ENCODE results near the gene FYB1. TPM values are rescaled to one million over a fixed set of nuclear protein-coding genes. Genes with fewer than 3 reads are reported as not detected.

The FYB1 gene
- total and polyA plus RNA-seq, 2 of the 4 experiments (the other 2 are of a cell fraction), result not detected

DNA sequence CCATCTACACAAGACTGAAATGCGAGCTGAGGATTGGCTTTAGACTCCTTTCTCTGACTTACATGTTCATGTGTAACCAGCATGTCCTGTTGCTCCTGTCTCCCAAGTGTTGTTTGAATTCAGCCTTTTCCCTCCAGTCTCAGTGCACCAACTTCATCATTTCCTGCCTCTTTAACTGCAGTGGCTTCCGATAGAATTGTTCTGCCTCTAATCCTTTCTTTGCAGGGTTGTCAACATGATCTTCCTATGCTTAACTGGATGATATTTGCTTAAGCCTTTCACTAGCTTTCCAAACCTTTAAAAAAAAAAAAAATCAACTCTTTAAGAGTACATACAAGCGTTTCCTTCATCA is 6.7 kb upstream of the FYB1 start:
- Histone ChIP-seq H2AFZ (replicated peaks; ENCODE audit: low read length, poor library complexity) (no peak overlapping the region), H3K9me3 (ENCODE audit: control insufficient read depth, insufficient read depth, low read length) (no peaks in the 10 kb centered on the region), H3K9ac (ENCODE audit: low read depth, low read length) (no peak overlapping the region), H2AK5ac (ENCODE audit: low read depth, low read length) (no peak overlapping the region), H4K91ac (ENCODE audit: insufficient read depth, low read depth, low read length) (no peak overlapping the region), H3K18ac (ENCODE audit: low read depth, low read length) (no peak overlapping the region), H3K4me1 (ENCODE audit: control insufficient read depth, insufficient read depth, low read length) (no peaks in the 10 kb centered on the region), H3K27ac (ENCODE audit: insufficient read depth, low read length) (no peak overlapping the region), H2BK5ac (ENCODE audit: low read depth, low read length, poor library complexity, severe bottlenecking) (no peak overlapping the region), H2BK120ac (ENCODE audit: low read depth, low read length) (no peak overlapping the region), H4K8ac (ENCODE audit: low read depth in 2 of 2, low read length in 2 of 2) (no peak overlapping the region), H3K79me1 (ENCODE audit: low read depth in 1 of 2, low read length in 2 of 2) (no peaks in the 10 kb centered on the region), H2BK15ac (ENCODE audit: low read depth, low read length) (no peak overlapping the region), H3K23ac (ENCODE audit: low read depth, low read length) (no peak overlapping the region), H3K4ac (ENCODE audit: low read depth, low read length) (no peak overlapping the region), H3K4me3 (ENCODE audit: insufficient read depth, low read depth, low read length) (no peak overlapping the region), H2BK20ac (ENCODE audit: low read depth, low read length) (no peak overlapping the region), H4K5ac (ENCODE audit: low read depth, low read length) (no peak overlapping the region), H3K56ac (ENCODE audit: extremely low read depth, insufficient read depth, low read length) (no peak overlapping the region), H3K4me2 (ENCODE audit: low read depth, low read length) (no peak overlapping the region), H3K9me1 (ENCODE audit: insufficient read depth, low read length) (no peaks in the 10 kb centered on the region), H3K36me3 (ENCODE audit: control insufficient read depth, insufficient read depth, low read length) (no peaks in the 10 kb centered on the region), H4K20me1 (ENCODE audit: insufficient read depth, low read length) (no peaks in the 10 kb centered on the region), H3K27me3 (ENCODE audit: control insufficient read depth, insufficient read depth, low read length) (peaks cover 12% of the 10 kb centered on the region), H3K14ac (replicated peaks; ENCODE audit: low read depth, low read length) (no peak overlapping the region), H2AK9ac (replicated peaks; ENCODE audit: low read depth, low read length, poor library complexity) (no peak overlapping the region)
- ATAC-seq (ENCODE audit: low read depth), result no peak
- ChIA-PET POLR2A (ENCODE audit: unreplicated experiment) (no interaction called here), CTCF (no interaction called here)
- dilution Hi-C loops (cut with HindIII; ENCODE audit: low sequenced_read_pairs, unreplicated experiment) (no loop called here), in situ Hi-C loops (cut with MboI; ENCODE audit: low sequenced_read_pairs) (no loop called here), intact Hi-C loops (cut with micrococcal nuclease) (no loop called here)
- WGBS, 2 experiments (ENCODE audit: extremely low coverage in 2 of 2, insufficient read length in 1 of 2), result 84% methylated on average over 2 of the region's 3 CpGs; no CpG with 5 or more reads in 1 of the 2 experiments
- BruUV-seq (replicated peaks), result no TSS peak
- TF ChIP-seq RCOR1 (IDR thresholded peaks at IDR 0.05; ENCODE audit: insufficient replicate concordance, low read length), result no peak
- no peak for TF ChIP-seq RFX5 (IDR thresholded peaks at IDR 0.05; ENCODE audit: low read depth, low read length)
- TF ChIP-seq CEBPB (IDR thresholded peaks at IDR 0.05; ENCODE audit: low read depth, low read length), result no peak
- TF ChIP-seq BHLHE40 (IDR thresholded peaks at IDR 0.05; ENCODE audit: low read depth, low read length), result no peak
- TF ChIP-seq MAFK (IDR thresholded peaks at IDR 0.05; ENCODE audit: low read depth, low read length), result no peak
- TF ChIP-seq POLR2A (IDR thresholded peaks at IDR 0.05; ENCODE audit: low read depth, low read length), result no peak
- TF ChIP-seq, protein P1, sequence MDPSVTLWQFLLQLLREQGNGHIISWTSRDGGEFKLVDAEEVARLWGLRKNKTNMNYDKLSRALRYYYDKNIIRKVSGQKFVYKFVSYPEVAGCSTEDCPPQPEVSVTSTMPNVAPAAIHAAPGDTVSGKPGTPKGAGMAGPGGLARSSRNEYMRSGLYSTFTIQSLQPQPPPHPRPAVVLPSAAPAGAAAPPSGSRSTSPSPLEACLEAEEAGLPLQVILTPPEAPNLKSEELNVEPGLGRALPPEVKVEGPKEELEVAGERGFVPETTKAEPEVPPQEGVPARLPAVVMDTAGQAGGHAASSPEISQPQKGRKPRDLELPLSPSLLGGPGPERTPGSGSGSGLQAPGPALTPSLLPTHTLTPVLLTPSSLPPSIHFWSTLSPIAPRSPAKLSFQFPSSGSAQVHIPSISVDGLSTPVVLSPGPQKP (IDR thresholded peaks at IDR 0.05; ENCODE audit: borderline replicate concordance, low read depth, low read length), result no peak
- TF ChIP-seq, protein P2, sequence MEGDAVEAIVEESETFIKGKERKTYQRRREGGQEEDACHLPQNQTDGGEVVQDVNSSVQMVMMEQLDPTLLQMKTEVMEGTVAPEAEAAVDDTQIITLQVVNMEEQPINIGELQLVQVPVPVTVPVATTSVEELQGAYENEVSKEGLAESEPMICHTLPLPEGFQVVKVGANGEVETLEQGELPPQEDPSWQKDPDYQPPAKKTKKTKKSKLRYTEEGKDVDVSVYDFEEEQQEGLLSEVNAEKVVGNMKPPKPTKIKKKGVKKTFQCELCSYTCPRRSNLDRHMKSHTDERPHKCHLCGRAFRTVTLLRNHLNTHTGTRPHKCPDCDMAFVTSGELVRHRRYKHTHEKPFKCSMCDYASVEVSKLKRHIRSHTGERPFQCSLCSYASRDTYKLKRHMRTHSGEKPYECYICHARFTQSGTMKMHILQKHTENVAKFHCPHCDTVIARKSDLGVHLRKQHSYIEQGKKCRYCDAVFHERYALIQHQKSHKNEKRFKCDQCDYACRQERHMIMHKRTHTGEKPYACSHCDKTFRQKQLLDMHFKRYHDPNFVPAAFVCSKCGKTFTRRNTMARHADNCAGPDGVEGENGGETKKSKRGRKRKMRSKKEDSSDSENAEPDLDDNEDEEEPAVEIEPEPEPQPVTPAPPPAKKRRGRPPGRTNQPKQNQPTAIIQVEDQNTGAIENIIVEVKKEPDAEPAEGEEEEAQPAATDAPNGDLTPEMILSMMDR (conservative IDR thresholded peaks at IDR 0.05; ENCODE audit: low read depth, low read length), result no peak
- no peak for TF ChIP-seq MXI1 (IDR thresholded peaks at IDR 0.05; ENCODE audit: borderline replicate concordance, low read depth, low read length)
- no peak for TF ChIP-seq CHD1 (IDR thresholded peaks at IDR 0.05; ENCODE audit: low read depth, low read length)
- TF ChIP-seq, protein P3, sequence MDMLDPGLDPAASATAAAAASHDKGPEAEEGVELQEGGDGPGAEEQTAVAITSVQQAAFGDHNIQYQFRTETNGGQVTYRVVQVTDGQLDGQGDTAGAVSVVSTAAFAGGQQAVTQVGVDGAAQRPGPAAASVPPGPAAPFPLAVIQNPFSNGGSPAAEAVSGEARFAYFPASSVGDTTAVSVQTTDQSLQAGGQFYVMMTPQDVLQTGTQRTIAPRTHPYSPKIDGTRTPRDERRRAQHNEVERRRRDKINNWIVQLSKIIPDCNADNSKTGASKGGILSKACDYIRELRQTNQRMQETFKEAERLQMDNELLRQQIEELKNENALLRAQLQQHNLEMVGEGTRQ (IDR thresholded peaks at IDR 0.05; ENCODE audit: low read depth, low read length), result no peak
- TF ChIP-seq RAD21 (IDR thresholded peaks at IDR 0.05; ENCODE audit: low read length), result no peak
- no peak for TF ChIP-seq FOS (IDR thresholded peaks at IDR 0.05; ENCODE audit: low read depth, low read length)
- TF ChIP-seq NFE2L2 (IDR thresholded peaks at IDR 0.05; ENCODE audit: low read depth, low read length), result no peak
- TF ChIP-seq MAZ (IDR thresholded peaks at IDR 0.05; ENCODE audit: borderline replicate concordance, low read depth, low read length), result no peak
- TF ChIP-seq SMC3 (IDR thresholded peaks at IDR 0.05; ENCODE audit: low read depth, low read length), result no peak
- no peak for DNase-seq
